Left ventricle myocardium inferior (tissue), 1 donor: ENCODE measurements around the gene PHRF1. TPM values are rescaled to one million over a fixed set of nuclear protein-coding genes. Genes with fewer than 3 reads are reported as not detected.

Experiments
- DNase-seq: peaks from one replicate; pipeline ENCODE4 v3.0.0-alpha.2; 2020
- H3K27ac ChIP-seq: fragments of 200-600 bp; replicated peaks from 2 replicates; pipeline ENCODE4 v1.8.0; 2021
- H3K27me3 ChIP-seq: fragments of 200-600 bp; 2 replicates; pipeline ENCODE4 v1.8.0; 2021; ENCODE audit warnings: low read depth
- H3K36me3 ChIP-seq: fragments of 200-600 bp; 2 replicates; pipeline ENCODE4 v1.8.0; 2021
- H3K4me1 ChIP-seq: fragments of 200-600 bp; 2 replicates; pipeline ENCODE4 v1.8.0; 2021
- H3K4me3 ChIP-seq: fragments of 200-600 bp; 2 replicates; pipeline ENCODE4 v1.8.0; 2021; ENCODE audit warnings: mild to moderate bottlenecking, moderate library complexity
- H3K9me3 ChIP-seq: fragments of 200-600 bp; replicated peaks from 2 replicates; pipeline ENCODE4 v1.8.0; 2021
- intact Hi-C: fragments of 100-400 bp; cut with micrococcal nuclease; formaldehyde crosslinking; loops from one replicate; pipeline ENCODE4 v1.11.0; 2022
- total RNA-seq: library from RNA; stranded (reverse); fragmentation: NEBNext Ultra II Directional; extraction: Animal tissue kit (Norgen Biotek cat#: 25700); gene quantifications from one replicate; pipeline ENCODE4 v1.2.1, GENCODE V29; 2021
- TF ChIP-seq, protein P1 (sequence below): fragments of 200-600 bp; IDR thresholded peaks from 2 replicates; pipeline ENCODE4 v1.8.0; 2021; ENCODE audit warnings: antibody characterized with exemption, mild to moderate bottlenecking, borderline replicate concordance
- donor health status: DM: no; HTN: yes; CAD: no; lungs with severe emphysema.

PHRF1 gene
- total RNA-seq, 1 donor from 2014 or later, result 17.7 TPM

DNA sequence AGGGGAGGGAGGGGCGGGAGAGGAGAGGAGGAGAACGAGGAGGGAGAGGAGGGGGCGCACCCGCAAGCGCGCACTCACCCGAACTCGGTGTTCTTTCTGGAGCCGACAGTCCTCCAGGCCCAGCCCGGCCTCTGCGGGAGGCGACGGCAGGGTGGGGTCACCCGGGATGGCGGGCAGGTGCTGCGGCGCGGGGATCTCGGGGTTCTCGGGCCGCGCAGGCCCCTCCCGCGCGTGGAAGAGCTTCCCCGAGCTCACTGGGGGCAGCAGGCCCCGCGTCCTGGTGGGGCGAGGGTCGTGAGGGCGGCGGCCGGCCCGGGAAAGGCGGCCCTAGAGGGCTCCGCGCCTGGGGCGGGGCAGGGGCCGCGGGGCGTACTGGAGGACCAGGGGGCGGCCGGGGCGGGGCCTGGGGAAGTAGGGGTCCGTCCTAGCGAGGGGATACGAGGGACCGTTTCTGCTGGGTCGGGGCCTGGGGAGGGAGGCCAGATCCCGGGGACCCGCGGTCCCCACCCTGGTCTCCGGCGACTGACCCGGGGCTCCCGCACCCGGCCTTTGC is 21.0 kb upstream of the PHRF1 start:
- intact Hi-C loops, result no loop called here
- Histone ChIP-seq H3K27ac (no peak overlapping the region), H3K9me3 (no peaks in the 10 kb centered on the region), H3K27me3 (peaks cover 100% of the 10 kb centered on the region), H3K4me1 (peaks cover 24% of the 10 kb centered on the region), H3K4me3 (peak overlapping the region; percentile 52), H3K36me3 (no peaks in the 10 kb centered on the region)
- no peak for DNase-seq
- TF ChIP-seq, protein P1, sequence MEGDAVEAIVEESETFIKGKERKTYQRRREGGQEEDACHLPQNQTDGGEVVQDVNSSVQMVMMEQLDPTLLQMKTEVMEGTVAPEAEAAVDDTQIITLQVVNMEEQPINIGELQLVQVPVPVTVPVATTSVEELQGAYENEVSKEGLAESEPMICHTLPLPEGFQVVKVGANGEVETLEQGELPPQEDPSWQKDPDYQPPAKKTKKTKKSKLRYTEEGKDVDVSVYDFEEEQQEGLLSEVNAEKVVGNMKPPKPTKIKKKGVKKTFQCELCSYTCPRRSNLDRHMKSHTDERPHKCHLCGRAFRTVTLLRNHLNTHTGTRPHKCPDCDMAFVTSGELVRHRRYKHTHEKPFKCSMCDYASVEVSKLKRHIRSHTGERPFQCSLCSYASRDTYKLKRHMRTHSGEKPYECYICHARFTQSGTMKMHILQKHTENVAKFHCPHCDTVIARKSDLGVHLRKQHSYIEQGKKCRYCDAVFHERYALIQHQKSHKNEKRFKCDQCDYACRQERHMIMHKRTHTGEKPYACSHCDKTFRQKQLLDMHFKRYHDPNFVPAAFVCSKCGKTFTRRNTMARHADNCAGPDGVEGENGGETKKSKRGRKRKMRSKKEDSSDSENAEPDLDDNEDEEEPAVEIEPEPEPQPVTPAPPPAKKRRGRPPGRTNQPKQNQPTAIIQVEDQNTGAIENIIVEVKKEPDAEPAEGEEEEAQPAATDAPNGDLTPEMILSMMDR, result no peak

DNA sequence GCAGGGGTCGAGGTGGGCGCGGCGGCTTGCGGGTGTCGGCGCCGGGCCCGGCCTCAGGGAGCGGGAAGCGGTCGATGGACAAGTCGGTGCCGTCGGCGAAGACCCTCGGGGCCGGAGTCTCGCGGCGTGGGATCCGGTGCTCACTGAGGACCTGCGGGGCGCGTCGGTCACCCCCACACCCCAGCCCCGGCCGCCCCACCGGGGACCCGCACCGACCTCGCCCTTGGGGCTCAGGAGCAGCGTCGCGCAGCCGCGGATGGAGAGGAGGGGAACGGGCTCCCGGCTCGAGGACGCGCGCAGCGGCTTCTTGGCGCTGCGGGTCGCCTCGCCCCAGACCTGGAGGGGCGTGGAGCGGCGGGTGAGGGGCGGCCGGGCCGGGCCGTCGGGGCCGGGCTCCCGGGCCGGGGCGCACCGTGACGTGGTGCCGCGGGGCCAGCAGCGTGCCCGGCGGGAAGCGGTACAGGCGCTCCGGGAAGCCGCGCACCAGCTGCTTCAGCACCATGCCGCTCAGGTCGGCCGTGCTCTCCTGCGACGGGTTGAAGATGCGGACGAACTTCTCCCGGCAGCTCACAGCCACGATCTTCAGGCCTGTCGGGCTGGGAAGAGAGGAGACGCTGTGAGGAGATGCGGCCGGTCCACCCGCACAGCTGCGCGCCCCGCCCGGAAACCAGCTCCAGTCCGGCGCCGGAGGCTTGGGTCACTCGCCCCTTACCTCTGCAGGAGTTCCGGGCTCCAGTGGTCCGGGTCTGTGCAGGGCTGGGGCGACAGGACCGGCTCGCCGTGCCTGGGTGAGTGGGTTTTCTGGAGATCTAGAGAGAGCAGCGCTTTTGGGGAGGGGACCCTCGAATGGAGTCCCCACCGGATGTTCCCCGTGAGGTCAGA is 20.2 kb upstream of the PHRF1 start:
- Histone ChIP-seq H3K4me3 (peak overlapping the region; percentile 52), H3K27ac (no peak overlapping the region), H3K27me3 (peaks cover 93% of the 10 kb centered on the region), H3K9me3 (no peaks in the 10 kb centered on the region), H3K36me3 (no peaks in the 10 kb centered on the region), H3K4me1 (peaks cover 28% of the 10 kb centered on the region)
- no peak for DNase-seq
- intact Hi-C loops, result no loop called here
- TF ChIP-seq, protein P1, result no peak

GRCh38 chr11:556662-557256 is 19.5 kb upstream of the PHRF1 start:
- peaks cover 86% of the 10 kb centered on the region for H3K27me3 ChIP-seq
- DNase-seq, result no peak
- intact Hi-C loops, result no loop called here

DNA sequence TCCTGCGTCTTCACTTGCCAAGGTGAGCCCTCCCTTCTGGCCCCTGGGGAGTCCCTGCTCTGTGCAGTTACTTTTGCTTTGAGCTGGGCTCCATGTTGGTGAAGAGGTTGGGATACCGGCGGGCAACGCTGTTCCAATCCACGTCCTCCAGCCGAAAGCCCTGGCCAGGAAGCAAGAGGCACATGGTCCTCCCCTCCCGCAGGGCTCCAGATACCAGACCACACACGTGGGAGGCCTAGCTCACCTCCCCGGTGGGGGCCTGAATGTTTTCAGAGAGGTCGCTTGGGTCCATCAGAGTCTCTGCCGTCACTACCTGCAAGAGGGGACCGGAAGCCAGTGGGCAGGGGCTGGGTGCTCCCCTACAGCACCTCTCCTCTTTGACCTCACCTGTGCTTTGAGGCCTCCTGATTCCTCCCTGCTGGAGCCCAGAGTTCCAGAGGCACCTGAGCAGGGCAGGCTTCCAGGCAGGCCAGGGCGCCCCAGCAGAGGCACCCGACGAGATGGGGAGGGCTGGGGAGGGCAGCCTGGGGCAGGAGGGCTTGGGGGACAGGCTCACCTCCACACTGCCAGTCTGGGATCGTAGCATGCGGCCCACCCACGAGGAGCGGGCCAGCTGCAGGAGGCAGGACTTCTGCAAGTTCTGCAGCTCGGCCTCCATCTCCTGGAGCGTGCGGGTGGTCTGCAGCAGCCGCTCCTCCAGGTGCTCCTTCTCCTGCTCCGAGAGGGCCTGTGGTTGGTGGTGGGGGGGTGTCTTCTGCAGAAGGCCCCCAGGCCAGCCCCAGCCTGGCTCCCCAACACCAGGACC is 18.7 kb upstream of the PHRF1 start:
- Histone ChIP-seq H3K27me3 (peaks cover 78% of the 10 kb centered on the region), H3K9me3 (no peaks in the 10 kb centered on the region), H3K4me3 (no peak overlapping the region), H3K36me3 (no peaks in the 10 kb centered on the region), H3K4me1 (peaks cover 36% of the 10 kb centered on the region), H3K27ac (no peak overlapping the region)
- TF ChIP-seq, protein P1, result no peak
- DNase-seq, result no peak
- intact Hi-C loops, result no loop called here

More at GRCh38 chr11:556662-557256, 19.5 kb upstream of the PHRF1 start:
- H3K27ac ChIP-seq, result no peak overlapping the region
- H3K4me1 ChIP-seq, result peaks cover 36% of the 10 kb centered on the region
- no peaks in the 10 kb centered on the region for H3K36me3 ChIP-seq
- H3K4me3 ChIP-seq, result no peak overlapping the region
- TF ChIP-seq, protein P1, result no peak
- no peaks in the 10 kb centered on the region for H3K9me3 ChIP-seq

DNA sequence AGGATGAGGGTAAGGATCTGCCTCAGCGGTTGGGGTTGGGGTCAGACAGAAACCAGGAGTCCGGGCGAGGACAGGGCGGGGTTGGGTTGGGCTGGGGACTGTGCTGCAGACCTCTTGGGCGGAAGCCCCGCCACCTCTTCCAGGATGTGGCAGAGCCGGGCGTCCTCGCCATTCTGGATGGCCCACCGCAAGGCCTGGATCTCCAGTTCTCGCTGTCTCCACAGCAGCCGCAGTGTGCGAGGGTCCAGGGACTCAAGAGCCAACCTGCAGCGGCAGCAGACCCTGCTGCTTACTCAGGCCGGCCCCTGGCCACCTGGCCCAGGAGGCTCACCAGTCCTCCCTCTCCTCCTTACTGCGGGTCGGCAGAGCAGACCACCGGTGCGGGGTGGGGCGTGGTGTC is 17.8 kb upstream of the PHRF1 start:
- no peak overlapping the region for H3K4me3 ChIP-seq
- peaks cover 36% of the 10 kb centered on the region for H3K4me1 ChIP-seq
- intact Hi-C loops, result no loop called here
- H3K36me3 ChIP-seq, result no peaks in the 10 kb centered on the region
- H3K9me3 ChIP-seq, result no peaks in the 10 kb centered on the region
- H3K27ac ChIP-seq, result no peak overlapping the region
- TF ChIP-seq, protein P1, result no peak
- DNase-seq, result no peak
- peaks cover 69% of the 10 kb centered on the region for H3K27me3 ChIP-seq
